ENCODE measurements around the gene SLC18A2.

- TF ChIP-seq RFX5 (IDR thresholded peaks at IDR 0.05), result no peak
- no peak for TF ChIP-seq MAZ (IDR thresholded peaks at IDR 0.05; ENCODE audit: borderline replicate concordance, low read depth, low read length)
- no peak for TF ChIP-seq KDM5A (IDR thresholded peaks at IDR 0.05)
- no peak for TF ChIP-seq RAD21 (conservative IDR thresholded peaks at IDR 0.05 in 1 of 2, IDR thresholded peaks at IDR 0.05 in 1 of 2)
- TF ChIP-seq CTCF (IDR thresholded peaks at IDR 0.05), result no peak
- no peak for TF ChIP-seq CEBPB (IDR thresholded peaks at IDR 0.05)
- TF ChIP-seq KDM1A (IDR thresholded peaks at IDR 0.05; ENCODE audit: low read depth), result no peak
- TF ChIP-seq USF2 (IDR thresholded peaks at IDR 0.05), result no peak
- no peak for TF ChIP-seq SMC3 (IDR thresholded peaks at IDR 0.05)
- no peak for TF ChIP-seq POLR2A (IDR thresholded peaks at IDR 0.05; ENCODE audit: low read length)
- no peak for TF ChIP-seq CHD2 (IDR thresholded peaks at IDR 0.05; ENCODE audit: low read length, partially characterized antibody)
- TF ChIP-seq NR3C1 (IDR thresholded peaks at IDR 0.05), result no peak
- no peak for TF ChIP-seq EP300 (IDR thresholded peaks at IDR 0.05)
These were observed 6.2 kb downstream of the SLC18A2 start for GRCh38 chr10:117246997-117247671.

Measured in A549 (cell line).